HepG2 (cell line): ENCODE measurements around the gene ZIC4. TPM values are rescaled to one million over a fixed set of nuclear protein-coding genes. Genes with fewer than 3 reads are reported as not detected.

Source experiments
- ATAC-seq: fragments of 200-7000 bp; cut with Tn5 transposase; 3 replicates; pipeline ENCODE4 v1.9.1; 2020; ENCODE audit warnings: mild to moderate bottlenecking, moderate library complexity
- BruUV-seq: library from RNA; stranded (reverse); fragments of 400-500 nt; replicated peaks from 2 replicates; lab custom pipeline; 2021; lab: Mats Ljungman, UMichigan
- CTCF ChIA-PET: fragments of 300-600 bp; formaldehyde crosslinking; extraction: SDS; loops from one replicate; lab custom pipeline; 2021; ENCODE audit warnings: low total read pairs, inconsistent platforms, low intra/inter-chr PET ratio; lab: Yijun Ruan, JAX
- POLR2A ChIA-PET: fragments of 350-600 bp; sonication (Branson Sonifier 250); formaldehyde crosslinking; loops from one replicate; lab custom pipeline; 2020; ENCODE audit warnings: antibody characterized with exemption, inconsistent platforms; lab: Yijun Ruan, JAX
- DNase-seq: peaks from one replicate; pipeline ENCODE4 v3.0.0-alpha.2; 2015; ENCODE audit warnings: low spot score
- FAIRE-seq: peaks from 3 replicates; lab custom pipeline; 2011; peaks lifted over from hg19 to GRCh38; lab: Jason Lieb, UNC
- H2AFZ ChIP-seq: one replicate; pipeline ENCODE4 v1.6.1; 2011; ENCODE audit warnings: low read length, inconsistent platforms
- H3K27ac ChIP-seq: fragments of 300-600 bp; 3 replicates; pipeline ENCODE4 v1.8.0; 2011; ENCODE audit warnings: mixed run types, mild to moderate bottlenecking, mixed read lengths, low read length, inconsistent platforms; ENCODE audit not compliant: insufficient read depth; ENCODE audit errors: extremely low read length
- H3K27me3 ChIP-seq, 2 experiments: fragments of 200-600 bp in 1 of 2; 2 replicates in 1 of 2; 3 replicates in 1 of 2; pipeline versions ENCODE4 v1.6.0 to v1.8.0; 2011; ENCODE audit warnings: low read length in 2 of 2, mild to moderate bottlenecking in 2 of 2, moderate library complexity in 2 of 2, inconsistent platforms in 1 of 2; ENCODE audit not compliant: insufficient read depth in 2 of 2, control insufficient read depth in 1 of 2
- H3K36me3 ChIP-seq, 2 experiments: fragments of 200-600 bp in 1 of 2; replicated peaks in 1 of 2; 2 replicates in 1 of 2; 3 replicates in 1 of 2; pipeline versions ENCODE4 v1.5.1 to v1.8.0; 2011; ENCODE audit warnings: low read length in 2 of 2, inconsistent platforms in 1 of 2; ENCODE audit not compliant: insufficient read depth in 2 of 2, control insufficient read depth in 1 of 2
- H3K4me1 ChIP-seq: 2 replicates; pipeline ENCODE4 v1.5.1; 2012; ENCODE audit warnings: low read length, inconsistent platforms; ENCODE audit not compliant: insufficient read depth
- H3K4me2 ChIP-seq: 2 replicates; pipeline ENCODE4 v1.6.0; 2011; ENCODE audit warnings: low read depth, low read length, inconsistent platforms
- H3K4me3 ChIP-seq, 3 experiments: fragments of 200-600 bp in 1 of 3; sonication (generic), shearing (Covaris generic) in 1 of 3; replicated peaks in 1 of 3; 2 replicates each; pipeline ENCODE4 v1.5.1; 2011 to 2016; ENCODE audit warnings: low read length in 3 of 3, inconsistent platforms in 2 of 3, low read depth in 2 of 3, mild to moderate bottlenecking in 2 of 3, control low read depth in 1 of 3, mixed read lengths in 1 of 3; ENCODE audit not compliant: insufficient read depth in 1 of 3
- H3K79me2 ChIP-seq: one replicate; pipeline ENCODE4 v1.6.1; 2011; ENCODE audit warnings: low read length, inconsistent platforms; ENCODE audit not compliant: insufficient read depth
- H3K9ac ChIP-seq: 2 replicates; pipeline ENCODE4 v1.6.0; 2011; ENCODE audit warnings: mild to moderate bottlenecking, low read depth, low read length, inconsistent platforms; ENCODE audit not compliant: insufficient read depth
- H3K9me3 ChIP-seq: 2 replicates; pipeline ENCODE4 v1.5.1; 2012; ENCODE audit warnings: mild to moderate bottlenecking, low read length
- H4K20me1 ChIP-seq: 2 replicates; pipeline ENCODE4 v1.6.0; 2011; ENCODE audit warnings: inconsistent platforms, mild to moderate bottlenecking, low read length, moderate library complexity; ENCODE audit not compliant: insufficient read depth
- HMG20A ChIP-seq: IDR thresholded peaks from 2 replicates; pipeline ENCODE4 v1.6.1; 2016; ENCODE audit warnings: borderline replicate concordance
- PREB ChIP-seq: sonication (generic); formaldehyde crosslinking; IDR thresholded peaks from 2 replicates; pipeline ENCODE4 v1.4.0; 2020; ENCODE audit warnings: missing genetic modification reagents
- SNAI1 ChIP-seq: sonication (generic); formaldehyde crosslinking; IDR thresholded peaks from 2 replicates; pipeline ENCODE4 v1.5.0; 2020; ENCODE audit warnings: mild to moderate bottlenecking, missing genetic modification reagents, borderline replicate concordance
- TRIM24 ChIP-seq: sonication (generic); formaldehyde crosslinking; IDR thresholded peaks from 2 replicates; pipeline ENCODE4 v1.8.0; 2022; ENCODE audit warnings: mild to moderate bottlenecking, missing genetic modification reagents
- ZBTB34 ChIP-seq: sonication (generic); formaldehyde crosslinking; IDR thresholded peaks from 2 replicates; pipeline ENCODE4 v1.8.0; 2022; ENCODE audit warnings: mild to moderate bottlenecking, missing genetic modification reagents
- ZFP91 ChIP-seq: sonication (generic); formaldehyde crosslinking; IDR thresholded peaks from 2 replicates; pipeline ENCODE4 v1.9.0; 2022; ENCODE audit warnings: missing genetic modification reagents, mild to moderate bottlenecking, borderline replicate concordance
- ZNF20 ChIP-seq: sonication (generic); formaldehyde crosslinking; IDR thresholded peaks from 2 replicates; pipeline ENCODE4 v1.4.0; 2020; ENCODE audit warnings: mild to moderate bottlenecking, moderate library complexity, missing genetic modification reagents
- ZNF329 ChIP-seq: sonication (generic); formaldehyde crosslinking; IDR thresholded peaks from 2 replicates; pipeline ENCODE4 v1.9.0; 2021; ENCODE audit warnings: low read depth, mild to moderate bottlenecking, missing genetic modification reagents
- ZNF746 ChIP-seq: sonication (generic); formaldehyde crosslinking; IDR thresholded peaks from 2 replicates; pipeline ENCODE4 v1.8.0; 2022; ENCODE audit warnings: mild to moderate bottlenecking, missing genetic modification reagents
- ZNF816 ChIP-seq: sonication (generic); formaldehyde crosslinking; IDR thresholded peaks from 2 replicates; pipeline ENCODE4 v1.8.0; 2022; ENCODE audit warnings: missing genetic modification reagents, mild to moderate bottlenecking, borderline replicate concordance
- ZSCAN20 ChIP-seq: sonication (generic); formaldehyde crosslinking; IDR thresholded peaks from 2 replicates; pipeline ENCODE4 v1.4.0; 2020; ENCODE audit warnings: missing genetic modification reagents, mild to moderate bottlenecking, borderline replicate concordance
- WGBS: methylation state at CpG from one replicate; pipeline ENCODE4 v1.1.6; 2017; ENCODE audit warnings: low lambda C conversion rate; 5-methylcytosine and 5-hydroxymethylcytosine counted together
- in situ Hi-C: cut with HindIII; loops from 2 replicates; pipeline ENCODE4 v1.10.0; 2017; ENCODE audit warnings: low pct_unique_long_range_greater_than_20kb; ENCODE audit not compliant: extremely low pct_ligation_motif_present
- intact Hi-C: fragments of 100-400 bp; cut with micrococcal nuclease; formaldehyde crosslinking; loops from one replicate; pipeline ENCODE4 v1.10.0; 2022; ENCODE audit not compliant: unreplicated experiment
- polyA plus RNA-seq, 8 experiments: library from polyadenylated mRNA; depleted of rRNA in 3 of 8; stranded (reverse) in 7 of 8; unstranded in 1 of 8; fragments of >200 nt; fragmentation: Illumina TruSeq in 4 of 8; extraction: Trizol in 4 of 8; gene quantifications; 2 replicates each; pipeline versions ENCODE4 v1.2.1 to v1.2.3, GENCODE V29; 2011 to 2016; ENCODE audit warnings: low read depth in 4 of 8, missing spikeins in 1 of 8, mixed read lengths in 1 of 8; ENCODE audit not compliant: insufficient read depth in 1 of 8
- total RNA-seq, 5 experiments: library from RNA; depleted of rRNA; stranded (reverse); fragments of >200 nt; fragmentation: Illumina TruSeq; extraction: Trizol; gene quantifications; 2 replicates each; pipeline ENCODE4 v1.2.3, GENCODE V29; 2016; ENCODE audit warnings: low read depth in 1 of 5

Gene ZIC4
- total and polyA plus RNA-seq, 2 of the 13 experiments (the other 11 are each of a cell fraction or from before 2014, with no cell fraction given) = not detected

GRCh38 chr3:147385059-147386012 is 21.0 kb downstream of the ZIC4 start:
- no peaks in the 10 kb centered on the region for H3K79me2 ChIP-seq
- H3K4me2 ChIP-seq = no peak overlapping the region
- DNase-seq (no peak), ATAC-seq (no peak), FAIRE-seq (no peak)
- no peak overlapping the region for H2AFZ ChIP-seq
- H3K36me3 ChIP-seq = no peaks in the 10 kb centered on the region
- no peaks in the 10 kb centered on the region for H3K4me1 ChIP-seq
- ChIA-PET POLR2A (no interaction called here), CTCF (no interaction called here)
- peaks cover 0 to 38% of the 10 kb centered on the region in 2 experiments; a peak in 4 of 5 replicates for H3K27me3 ChIP-seq
- no TSS peak for BruUV-seq
- no peak overlapping the region for H3K4me3 ChIP-seq
- H3K27ac ChIP-seq = no peak overlapping the region
- no peaks in the 10 kb centered on the region for H4K20me1 ChIP-seq
- H3K9me3 ChIP-seq = no peaks in the 10 kb centered on the region
- intact Hi-C loops (no loop called here), in situ Hi-C loops (no loop called here)
- 34% methylated on average over 18 of the region's 23 CpGs for WGBS
- no peak overlapping the region for H3K9ac ChIP-seq
- no peak for TF ChIP-seq TRIM24 (CRISPR knock-in tag)
- TF ChIP-seq PREB (CRISPR knock-in tag) = no peak

- intact Hi-C loops = no loop called here
- no peaks in the 10 kb centered on the region for H3K9me3 ChIP-seq
- no peak; the same call in 2 of the 3 replicates for ATAC-seq
- TF ChIP-seq ZSCAN20 = no peak
- TF ChIP-seq ZNF746 (CRISPR knock-in tag) = no peak
- no peak for TF ChIP-seq ZFP91
- no peak for TF ChIP-seq ZBTB34 (CRISPR knock-in tag)
- TF ChIP-seq ZNF329 = no peak
- no peak for TF ChIP-seq HMG20A (CRISPR knock-in tag)
- no peak for TF ChIP-seq ZNF816 (CRISPR knock-in tag)
- no peak for TF ChIP-seq ZNF20
- no peak for TF ChIP-seq SNAI1 (CRISPR knock-in tag)
Observed at GRCh38 chr3:147384210-147385058, 21.9 kb downstream of the ZIC4 start.

More at GRCh38 chr3:147384210-147385058, 21.9 kb downstream of the ZIC4 start:
- no peak overlapping the region for H3K27ac ChIP-seq
- H3K4me2 ChIP-seq = no peak overlapping the region
- H3K9ac ChIP-seq = no peak overlapping the region
- no TSS peak for BruUV-seq
- no peak for DNase-seq
- no peaks in the 10 kb centered on the region for H3K4me1 ChIP-seq
- no peaks in the 10 kb centered on the region for H3K79me2 ChIP-seq
- ChIA-PET POLR2A (no interaction called here), CTCF (no interaction called here)
- no peak overlapping the region for H2AFZ ChIP-seq
- H3K36me3 ChIP-seq = no peaks in the 10 kb centered on the region
- in situ Hi-C loops = no loop called here
- 58% methylated on average over 23 of the region's 27 CpGs for WGBS
- H3K27me3 ChIP-seq = peaks cover 0 to 37% of the 10 kb centered on the region in 2 experiments; a peak in 3 of 5 replicates
- no peak overlapping the region for H3K4me3 ChIP-seq
- H4K20me1 ChIP-seq = no peaks in the 10 kb centered on the region
- no peak for FAIRE-seq
